22Rv1 (cell line): ENCODE measurements around the gene SH3PXD2A.

Experiments used
- CTCF ChIP-seq: fragments of 450-650 bp; IDR thresholded peaks from 2 replicates; pipeline ENCODE4 v1.5.1; 2017; ENCODE audit warnings: mild to moderate bottlenecking
- ZFX ChIP-seq: fragments of 450-650 bp; IDR thresholded peaks from 2 replicates; pipeline ENCODE4 v1.6.1; 2017; ENCODE audit warnings: antibody characterized with exemption, borderline replicate concordance

GRCh38 chr10:103629581-103629980 lies 225.8 kb downstream of the SH3PXD2A start:
- TF ChIP-seq CTCF (no peak), ZFX (no peak)
